Motor neuron (in vitro differentiated cells): Measurements from ENCODE around the gene STX16. TPM values are rescaled to one million over a fixed set of nuclear protein-coding genes. Genes with fewer than 3 reads are reported as not detected.
A peak's percentile ranks its signal among the peaks of the same experiment; 100 is the strongest.

Source experiments
- ATAC-seq, 8 experiments: fragments of 200-7000 bp; cut with Tn5 transposase; replicated peaks in 6 of 8; 2 replicates each; pipeline ENCODE4 v1.8.0; 2021; ENCODE audit warnings: mild to moderate bottlenecking in 8 of 8, moderate library complexity in 8 of 8
- H3K27ac ChIP-seq, 2 donors: fragments of 250-450 bp; sonication (Bioruptor Pico); 2 replicates each; pipeline ENCODE4 v1.9.0; 2021; ENCODE audit warnings: antibody characterized with exemption in 2 of 2, mild to moderate bottlenecking in 2 of 2, moderate library complexity in 1 of 2
- H3K4me1 ChIP-seq, 2 donors: fragments of 250-450 bp; sonication (Bioruptor Pico); replicated peaks in 1 of 2; 2 replicates each; pipeline ENCODE4 v1.6.1; 2021; ENCODE audit warnings: antibody characterized with exemption in 2 of 2, mild to moderate bottlenecking in 2 of 2, moderate library complexity in 1 of 2
- H3K4me3 ChIP-seq, 5 donors: fragments of 250-450 bp; sonication (Bioruptor Pico); 2 replicates each; pipeline ENCODE4 v1.9.0; 2021; ENCODE audit warnings: antibody characterized with exemption in 5 of 5, mild to moderate bottlenecking in 5 of 5, moderate library complexity in 4 of 5
- WGBS, 10 experiments: fragments of 450-650 bp; shearing (Covaris generic); methylation state at CpG; one replicate each; pipeline ENCODE4 v1.0.0; 2022; 5-methylcytosine and 5-hydroxymethylcytosine counted together
- in situ Hi-C, 9 experiments: fragments of 400-800 bp; cut with MboI; loops; one replicate each; pipeline ENCODE4 v1.15.0; 2021; ENCODE audit warnings: low sequenced_read_pairs in 9 of 9, low pct_unique_long_range_greater_than_20kb in 2 of 9; ENCODE audit not compliant: unreplicated experiment in 9 of 9
- total RNA-seq, 8 experiments: library from RNA; unstranded; fragments of 300-600 nt; gene quantifications; 2 replicates each; pipeline versions ENCODE4 v1.2.3 to v1.2.4, GENCODE V29; 2022

The STX16 gene
- total RNA-seq, 8 experiments from 2014 or later: 17.5 to 86.6 (median 30.4) TPM

DNA sequence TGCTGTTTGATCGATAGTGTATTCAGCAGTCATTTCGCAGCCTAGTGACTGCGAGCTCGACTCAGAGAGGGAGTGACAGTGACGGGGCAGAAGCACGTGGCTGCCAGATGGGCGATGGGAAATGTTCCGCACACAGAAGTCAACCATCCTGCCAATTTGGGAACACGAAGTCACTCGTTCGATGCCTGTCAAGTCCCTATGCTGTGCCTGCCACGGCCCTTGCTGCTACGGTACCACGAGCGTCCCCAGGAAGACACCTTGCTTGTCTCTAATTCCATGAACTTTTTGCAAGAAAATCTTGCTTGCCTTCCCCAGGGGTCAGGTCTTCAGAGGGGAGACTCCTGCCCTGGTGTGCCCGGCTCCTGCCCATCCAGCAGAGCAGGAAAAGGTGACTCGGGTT, 17.0 kb upstream of the STX16 start:
- in situ Hi-C loops: loop anchor here in 1 of 9 experiments (25.0 kb wide), 1 partner anchor 397 kb away; the partner anchor contains the start of gene ANKRD60
- ATAC-seq: peak in 5 of 8 experiments; percentile 10 to 55 (median 15)
- 50 to 100% (median 80%) methylated on average over 1 to 8 of the region's 17 CpGs; no CpG with 5 or more reads in 3 of the 10 experiments for WGBS, 10 experiments
- peak overlapping the region; percentile 22 to 39 for H3K27ac ChIP-seq
- no peak overlapping the region for H3K4me3 ChIP-seq
- H3K4me1 ChIP-seq: peaks cover 36 to 39% of the 10 kb centered on the region in 2 donors

DNA sequence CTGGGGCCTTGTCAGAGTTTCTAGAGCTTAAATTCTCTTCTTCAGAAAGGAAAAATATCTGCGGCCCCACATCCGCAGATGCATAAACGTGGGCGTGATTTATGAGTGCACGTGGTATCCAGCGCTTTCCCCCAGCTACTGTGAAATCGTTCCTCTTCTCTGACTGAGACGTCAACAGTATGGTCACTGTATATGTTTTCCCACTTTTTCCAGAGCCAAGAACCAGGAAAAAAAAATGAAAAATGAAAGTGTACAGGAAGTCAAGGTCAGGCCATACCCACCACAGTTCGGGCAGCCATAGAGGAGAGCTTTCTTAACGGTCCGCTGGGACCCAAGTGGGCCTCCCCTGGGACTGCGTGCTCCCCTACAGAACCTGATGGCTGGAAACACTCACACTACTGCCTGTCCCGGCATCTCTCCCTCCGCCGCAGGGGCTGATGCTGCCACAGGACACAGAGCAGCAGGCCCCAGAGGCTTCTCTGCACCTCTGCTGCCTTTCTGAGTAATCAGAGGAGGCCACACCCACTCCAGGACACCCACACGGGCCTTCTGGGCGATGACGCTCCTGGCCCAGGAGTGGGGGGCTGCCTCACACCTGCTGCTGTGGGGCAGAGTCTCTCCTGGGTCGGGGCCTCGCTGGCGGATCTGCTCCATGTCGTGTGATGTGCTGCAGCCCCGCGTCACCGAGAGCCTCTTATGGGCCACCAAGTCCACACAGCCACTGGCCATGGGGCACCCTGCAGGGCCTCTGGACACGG, 16.4 kb upstream of the STX16 start:
- Histone ChIP-seq H3K4me3 (no peak overlapping the region), H3K27ac (peak overlapping the region; percentile 22 to 39), H3K4me1 (peaks cover 32% of the 10 kb centered on the region in 2 donors)
- 30 to 84% (median 69%) methylated on average over 5 to 9 of the region's 26 CpGs; no CpG with 5 or more reads in 3 of the 10 experiments for WGBS, 10 experiments
- peak in 5 of 8 experiments; percentile 69 to 84 (median 82) for ATAC-seq
- in situ Hi-C loops: loop anchor here in 1 of 9 experiments (25.0 kb wide), 1 partner anchor 397 kb away; the partner anchor contains the start of gene ANKRD60

DNA sequence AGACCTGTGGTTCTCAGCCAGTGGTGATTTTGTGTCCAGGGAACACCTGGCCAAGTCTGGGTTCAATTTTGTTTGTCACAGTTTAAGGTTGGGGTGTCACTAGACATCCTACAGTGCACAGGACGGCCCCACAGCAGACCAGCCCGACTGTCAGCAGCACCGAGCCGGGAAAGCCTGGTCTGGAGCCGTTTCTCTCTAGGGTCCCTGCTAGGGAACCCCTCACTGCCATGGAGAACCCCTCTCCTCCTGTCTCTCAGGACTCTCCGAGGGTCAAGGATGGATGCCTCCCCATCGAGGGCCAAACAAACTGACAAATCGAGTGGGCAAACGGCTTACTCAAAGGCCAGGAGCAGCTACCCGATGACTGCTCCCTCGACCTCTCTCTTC, 15.8 kb upstream of the STX16 start:
- in situ Hi-C loops: loop anchor here in 1 of 9 experiments (25.0 kb wide), 1 partner anchor 398 kb away; the partner anchor contains the start of gene ANKRD60
- 62 to 100% (median 92%) methylated on average over 2 to 7 of the region's 11 CpGs; no CpG with 5 or more reads in 4 of the 10 experiments for WGBS, 10 experiments
- Histone ChIP-seq H3K4me1 (peaks cover 26 to 27% of the 10 kb centered on the region in 2 donors), H3K27ac (peak overlapping the region in 1 of 2 donors; percentile 22), H3K4me3 (no peak overlapping the region)
- ATAC-seq: no peak

DNA sequence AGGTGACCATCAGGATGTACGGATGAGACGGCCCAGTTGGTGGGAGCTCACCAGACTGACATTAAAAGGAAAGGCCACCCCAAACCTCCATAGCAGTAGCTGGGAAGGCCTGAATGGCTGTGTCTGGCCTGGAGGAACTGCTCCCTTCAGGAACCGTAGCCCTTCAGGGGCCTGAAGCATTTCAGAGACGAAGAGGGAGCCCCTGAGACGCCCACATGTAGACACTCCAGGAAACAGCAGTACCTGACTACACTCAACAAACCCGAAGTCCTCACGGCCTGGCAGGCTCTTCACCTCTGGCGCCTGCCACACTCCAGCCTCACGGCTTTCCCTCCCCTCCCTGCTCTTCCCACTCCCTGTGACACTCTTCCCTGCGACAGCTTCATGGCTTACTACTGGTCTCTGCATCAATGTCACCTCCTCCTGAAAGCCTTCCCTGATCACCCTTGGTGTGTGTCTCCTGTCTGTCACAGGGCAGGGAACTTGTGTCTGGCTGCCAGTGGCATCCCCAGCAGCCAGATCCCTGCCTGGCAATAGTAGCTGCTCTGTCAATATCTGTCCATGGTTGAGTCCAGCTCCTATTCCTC, 14.6 kb upstream of the STX16 start:
- no peak for ATAC-seq
- in situ Hi-C loops: loop anchor here in 1 of 9 experiments (25.0 kb wide), 1 partner anchor 399 kb away; the partner anchor contains the start of gene ANKRD60
- H3K4me1 ChIP-seq: peaks cover 25 to 26% of the 10 kb centered on the region in 2 donors
- WGBS, 10 experiments: 79 to 100% (median 90%) methylated on average over 1 to 7 of the region's 10 CpGs; no CpG with 5 or more reads in 6 of the 10 experiments
- no peak overlapping the region for H3K27ac ChIP-seq
- no peak overlapping the region for H3K4me3 ChIP-seq

DNA sequence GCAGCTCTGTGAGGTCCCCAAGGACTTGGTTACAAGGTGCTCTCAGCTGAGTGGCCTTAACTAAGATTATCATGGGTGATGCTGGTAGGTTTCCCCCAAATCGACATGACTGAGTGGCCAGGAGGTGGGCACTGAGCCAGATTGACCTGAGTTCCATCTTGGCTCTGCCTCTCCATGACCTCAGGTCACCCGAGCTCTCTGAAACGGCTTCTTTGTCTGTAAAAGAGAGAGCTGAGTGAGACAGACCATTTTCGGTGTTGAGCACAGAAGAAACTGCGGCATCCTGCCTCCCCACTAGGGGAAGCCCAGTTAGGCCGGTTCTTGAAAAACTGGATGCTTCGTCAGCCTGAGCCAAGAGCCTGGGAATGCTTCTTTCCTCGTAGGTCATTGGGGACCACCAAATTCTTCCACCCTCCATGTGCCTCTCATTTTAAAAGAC, 14.1 kb upstream of the STX16 start:
- in situ Hi-C loops: loop anchor here in 1 of 9 experiments (25.0 kb wide), 1 partner anchor 400 kb away; the partner anchor contains the start of gene ANKRD60
- no peak for ATAC-seq

DNA sequence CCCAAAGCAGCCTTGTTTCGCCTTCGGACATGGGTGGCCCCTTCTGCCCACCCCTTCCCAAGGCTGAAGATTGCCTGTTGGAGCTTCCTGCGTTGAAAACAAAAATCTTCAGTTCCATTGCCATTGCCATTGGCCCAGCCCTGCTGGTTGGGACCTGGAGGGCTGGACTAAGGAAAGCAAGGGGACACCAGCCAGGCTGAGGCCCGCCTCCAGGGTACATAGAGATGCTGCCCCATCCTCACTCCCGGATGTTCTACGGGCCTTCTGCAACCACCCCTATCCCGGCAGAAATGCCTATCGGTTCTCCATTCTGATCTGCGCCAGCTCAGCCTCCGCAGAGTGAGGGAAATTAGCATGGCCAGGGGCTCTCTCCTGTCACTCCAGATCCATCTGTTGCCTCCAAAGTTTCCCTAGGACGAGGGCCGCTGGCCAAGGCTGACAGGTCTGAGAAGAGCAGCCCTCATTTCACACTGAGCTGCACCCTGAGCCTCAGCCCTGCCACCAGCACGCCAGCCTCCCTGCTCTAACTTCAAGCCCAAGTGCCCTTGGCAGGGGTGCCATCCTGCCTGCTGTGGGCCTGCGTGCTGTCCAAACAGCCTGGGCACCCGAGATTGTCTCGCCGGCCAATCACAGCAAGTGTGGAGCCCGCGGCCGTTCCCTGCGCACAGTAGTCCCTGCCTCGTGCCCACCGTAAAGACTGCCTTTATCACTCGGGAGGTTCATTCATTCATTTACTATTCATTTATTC, 13.4 kb upstream of the STX16 start:
- no peak overlapping the region for H3K27ac ChIP-seq
- no peak overlapping the region for H3K4me3 ChIP-seq
- WGBS, 10 experiments: 50 to 100% (median 88%) methylated on average over 1 to 10 of the region's 24 CpGs; no CpG with 5 or more reads in 2 of the 10 experiments
- peaks cover 25 to 26% of the 10 kb centered on the region in 2 donors for H3K4me1 ChIP-seq
- in situ Hi-C loops: loop anchor here in 1 of 9 experiments (25.0 kb wide), 1 partner anchor 400 kb away; the partner anchor contains the start of gene ANKRD60
- ATAC-seq: no peak

More for the DNA sequence above, 14.1 kb upstream of the STX16 start:
- Histone ChIP-seq H3K27ac (no peak overlapping the region), H3K4me3 (no peak overlapping the region), H3K4me1 (peaks cover 25 to 26% of the 10 kb centered on the region in 2 donors)
- 54 to 100% (median 79%) methylated on average over 1 to 6 of the region's 8 CpGs; no CpG with 5 or more reads in 2 of the 10 experiments for WGBS, 10 experiments

DNA sequence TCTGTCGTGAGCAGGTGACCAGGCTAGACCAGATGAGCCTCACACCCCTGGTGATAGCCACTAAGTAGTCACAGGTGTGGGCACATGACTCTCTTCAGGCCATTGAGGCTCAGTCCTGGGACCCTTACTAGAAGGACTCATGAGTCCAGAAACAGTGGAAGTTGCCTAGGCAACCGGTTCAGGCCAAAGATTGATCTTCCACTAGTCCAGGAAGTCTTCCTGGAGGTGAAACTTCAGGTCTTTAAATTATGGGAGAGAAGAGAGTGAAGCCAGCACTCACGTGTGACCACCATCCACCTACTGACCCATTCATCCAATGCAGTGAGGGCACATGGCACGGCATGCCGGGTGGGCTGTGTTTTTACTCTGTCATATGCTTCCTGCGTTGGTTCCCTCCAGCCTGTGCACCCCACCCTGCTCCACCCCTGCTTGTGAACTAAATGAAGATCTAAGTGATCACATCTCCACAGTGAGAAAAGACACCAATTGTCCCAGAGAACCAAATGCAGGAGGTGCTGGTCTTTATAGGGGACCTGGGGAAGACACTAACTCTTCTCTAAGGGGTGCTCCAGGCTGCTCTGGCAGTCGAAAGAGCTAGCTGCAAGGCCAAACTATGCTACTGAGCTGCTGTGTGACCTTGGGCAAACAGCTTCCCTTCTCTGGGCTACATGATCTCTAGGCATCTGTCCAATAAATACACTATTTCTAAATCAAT, 12.5 kb upstream of the STX16 start:
- in situ Hi-C loops: loop anchor here in 1 of 9 experiments (25.0 kb wide), 1 partner anchor 401 kb away; the partner anchor contains the start of gene ANKRD60
- WGBS, 10 experiments: 61 to 100% (median 96%) methylated on average over 1 to 5 of the region's 7 CpGs; no CpG with 5 or more reads in 2 of the 10 experiments
- ATAC-seq: peak in 2 of 8 experiments; percentile 24 to 54
- no peak overlapping the region for H3K4me3 ChIP-seq
- H3K4me1 ChIP-seq: peaks cover 22 to 23% of the 10 kb centered on the region in 2 donors
- no peak overlapping the region for H3K27ac ChIP-seq

DNA sequence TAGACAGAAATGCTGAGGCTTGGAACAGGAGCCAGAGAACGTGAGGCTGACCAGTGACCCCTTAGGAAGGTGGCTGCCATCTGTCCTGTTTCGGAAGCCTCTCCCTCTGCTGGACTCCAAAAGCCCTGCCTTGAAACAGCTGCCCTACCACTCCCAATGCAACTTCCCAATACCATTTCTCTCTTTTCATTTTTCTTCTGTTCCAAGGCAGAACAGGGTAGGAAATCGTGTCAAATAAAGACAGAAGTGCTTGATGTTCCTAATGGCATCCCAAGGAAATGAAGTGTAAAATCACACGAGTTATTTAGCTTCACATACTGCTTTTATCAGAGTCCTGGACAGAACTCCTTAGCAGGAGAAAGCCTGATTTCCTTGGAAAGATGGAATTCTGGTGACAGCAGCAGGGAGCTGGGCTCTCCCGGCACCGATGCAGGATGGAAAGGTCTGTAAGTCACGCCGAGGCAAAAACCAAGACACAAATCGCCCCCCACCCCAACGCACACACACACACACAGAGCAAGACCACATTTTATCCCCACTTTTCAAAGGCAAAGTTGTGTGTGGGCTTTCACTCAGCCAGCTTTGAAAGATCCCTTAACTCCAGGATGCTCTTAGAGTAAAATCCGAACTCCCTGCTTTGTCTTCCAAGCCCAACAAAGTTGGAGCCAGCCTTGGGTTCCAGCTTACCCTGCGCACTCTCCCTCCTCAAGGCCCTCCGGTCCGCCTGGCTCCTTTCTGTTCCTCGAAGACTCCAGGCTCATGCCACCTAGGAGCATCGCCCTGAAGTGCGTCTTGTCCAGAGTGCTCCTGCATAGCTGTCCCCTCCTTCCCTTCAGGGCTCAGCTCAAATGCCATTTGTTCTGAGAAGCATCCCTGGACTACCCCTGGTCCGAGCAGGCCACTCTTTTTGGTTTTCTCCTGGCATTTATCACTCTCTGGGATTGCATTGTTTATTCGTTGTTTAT, 11.6 kb upstream of the STX16 start:
- Histone ChIP-seq H3K4me3 (no peak overlapping the region), H3K27ac (no peak overlapping the region), H3K4me1 (peaks cover 14% of the 10 kb centered on the region in 2 donors)
- in situ Hi-C loops: loop anchor here in 1 of 9 experiments (25.0 kb wide), 1 partner anchor 402 kb away; the partner anchor contains the start of gene ANKRD60
- 51 to 86% (median 78%) methylated on average over 3 to 10 of the region's 19 CpGs for WGBS, 10 experiments
- peak in 2 of 8 experiments; percentile 56 to 91 for ATAC-seq

DNA sequence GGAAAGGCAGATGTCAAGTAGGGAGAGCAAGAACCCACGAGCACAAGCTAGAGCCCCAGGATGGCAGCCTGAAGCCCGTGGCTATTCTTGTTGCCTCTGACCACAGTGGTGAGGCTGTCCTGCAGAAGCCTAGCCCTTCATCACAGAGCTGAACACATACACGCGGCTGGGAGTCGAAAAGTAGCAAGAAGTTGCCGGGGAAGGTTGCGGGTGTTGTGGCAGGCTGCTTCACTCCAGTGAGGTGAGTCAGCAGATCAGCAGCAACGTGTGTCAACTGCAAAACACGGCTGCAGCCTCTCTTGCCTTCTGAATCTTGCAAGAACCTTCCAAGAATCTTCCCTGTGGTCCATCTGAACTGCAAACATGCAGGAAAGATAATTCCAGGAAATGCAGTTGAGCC, 10.6 kb upstream of the STX16 start:
- H3K27ac ChIP-seq: no peak overlapping the region
- no peak overlapping the region for H3K4me3 ChIP-seq
- WGBS, 10 experiments: 40 to 100% (median 86%) methylated on average over 1 to 9 of the region's 9 CpGs; no CpG with 5 or more reads in 2 of the 10 experiments
- peaks cover 7 to 11% of the 10 kb centered on the region in 2 donors for H3K4me1 ChIP-seq
- in situ Hi-C loops: loop anchor here in 1 of 9 experiments (25.0 kb wide), 1 partner anchor 403 kb away; the partner anchor contains the start of gene ANKRD60
- ATAC-seq: no peak

DNA sequence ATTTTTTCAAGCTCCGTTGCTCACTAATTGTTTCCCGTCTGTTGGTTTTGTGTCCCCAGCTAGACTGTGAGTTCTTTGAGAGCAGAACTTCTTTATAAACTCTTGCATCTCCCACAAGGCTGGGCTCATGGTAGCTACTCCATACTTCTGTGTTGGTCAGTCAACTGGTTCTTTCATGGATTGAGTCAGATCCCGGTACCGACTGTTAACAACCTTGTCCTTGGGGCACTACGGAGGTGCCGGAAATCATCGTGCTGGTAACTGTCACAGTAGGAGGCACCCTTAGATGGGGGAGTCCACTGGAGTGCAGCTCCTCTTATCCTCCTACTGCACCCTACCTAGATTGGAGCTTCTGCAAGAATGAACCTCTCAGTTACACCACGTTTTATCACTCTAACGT, 8.6 kb upstream of the STX16 start:
- in situ Hi-C loops: loop anchor here in 1 of 9 experiments (25.0 kb wide), 1 partner anchor 405 kb away; the partner anchor contains the start of gene ANKRD60
- Histone ChIP-seq H3K27ac (no peak overlapping the region), H3K4me3 (no peak overlapping the region), H3K4me1 (peaks cover 12 to 29% of the 10 kb centered on the region in 2 donors)
- ATAC-seq: no peak
- 54 to 100% (median 83%) methylated on average over 1 to 7 of the region's 9 CpGs; no CpG with 5 or more reads in 2 of the 10 experiments for WGBS, 10 experiments
